GM18507 (cell line): ENCODE results near the gene SERPINA5.

Source experiments
- DNase-seq: peaks from one replicate; pipeline ENCODE4 v3.0.0; 2011; ENCODE audit warnings: low read depth; ENCODE audit not compliant: insufficient read length; ENCODE audit errors: extremely low spot score
- FAIRE-seq: peaks from 2 replicates; lab custom pipeline; 2011; peaks lifted over from hg19 to GRCh38; lab: Jason Lieb, UNC

Gene SERPINA5

GRCh38 chr14:94581127-94581999, at the start of gene SERPINA5:
Gene SERPINA5, plus strand, starts transcription at chr14:94581426. Its CDS starts 5,937 bp downstream, at chr14:94587363.
- no peak for DNase-seq
- FAIRE-seq = no peak

DNA sequence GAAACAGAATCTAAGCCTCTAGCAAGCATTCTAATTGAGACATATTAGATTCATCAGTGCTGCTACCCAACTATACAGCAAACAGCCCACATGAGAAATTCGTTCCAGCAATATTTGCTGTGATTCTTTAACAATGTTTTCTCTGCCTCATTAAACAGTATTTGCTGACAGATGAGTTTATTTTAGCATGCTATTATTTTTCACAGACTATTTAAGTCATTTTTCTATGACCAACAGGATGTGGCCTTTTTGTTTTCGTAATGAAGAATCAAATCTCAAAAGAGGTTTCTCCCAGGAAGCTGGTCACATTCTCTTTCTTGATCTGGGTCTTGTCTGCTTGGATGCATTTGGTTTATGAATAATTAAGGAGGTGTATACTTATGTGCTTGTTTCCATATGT, 48.8 kb upstream of the SERPINA5 start:
- no peak for DNase-seq
- peak; percentile 69 for FAIRE-seq

DNA sequence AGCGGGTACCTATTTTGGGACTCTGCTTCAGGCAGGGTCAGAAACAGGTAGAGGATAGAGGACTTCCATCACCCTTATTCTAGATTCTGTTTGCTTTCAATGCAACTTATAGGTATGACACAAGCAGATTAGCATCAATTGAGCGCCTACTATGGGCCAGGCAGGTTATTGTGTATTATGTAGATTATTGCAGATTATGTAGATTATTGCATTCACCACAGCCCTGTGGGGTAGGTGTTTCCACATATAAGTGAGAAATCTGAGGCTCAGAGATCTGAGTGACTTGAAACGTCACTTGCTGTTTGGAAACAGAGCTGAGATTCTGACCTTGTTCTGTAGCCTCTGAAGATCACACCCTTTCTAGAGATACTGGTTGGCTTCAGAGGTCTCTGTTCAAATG, 45.7 kb upstream of the SERPINA5 start:
- no peak for DNase-seq
- no peak for FAIRE-seq

DNA sequence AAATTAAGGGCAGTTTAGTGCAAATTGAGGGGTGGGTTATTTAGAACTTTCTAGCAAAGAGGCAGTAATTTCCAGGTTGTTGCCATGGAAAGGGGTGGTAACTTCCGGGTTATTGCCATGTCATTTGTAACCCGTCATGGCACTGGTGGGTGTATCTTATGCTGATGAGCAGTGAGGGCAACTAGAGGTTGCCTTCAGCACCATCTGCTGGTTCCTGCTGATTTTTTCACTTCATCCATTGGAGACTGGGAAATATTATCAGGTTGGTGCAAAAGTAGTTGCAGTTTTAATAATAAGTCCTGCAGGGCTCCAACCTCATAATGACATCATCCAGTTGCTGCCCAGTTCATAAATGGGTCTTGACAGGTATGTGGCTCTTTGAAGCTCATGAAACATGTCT, 44.4 kb upstream of the SERPINA5 start:
- peak; percentile 48 for FAIRE-seq

DNA sequence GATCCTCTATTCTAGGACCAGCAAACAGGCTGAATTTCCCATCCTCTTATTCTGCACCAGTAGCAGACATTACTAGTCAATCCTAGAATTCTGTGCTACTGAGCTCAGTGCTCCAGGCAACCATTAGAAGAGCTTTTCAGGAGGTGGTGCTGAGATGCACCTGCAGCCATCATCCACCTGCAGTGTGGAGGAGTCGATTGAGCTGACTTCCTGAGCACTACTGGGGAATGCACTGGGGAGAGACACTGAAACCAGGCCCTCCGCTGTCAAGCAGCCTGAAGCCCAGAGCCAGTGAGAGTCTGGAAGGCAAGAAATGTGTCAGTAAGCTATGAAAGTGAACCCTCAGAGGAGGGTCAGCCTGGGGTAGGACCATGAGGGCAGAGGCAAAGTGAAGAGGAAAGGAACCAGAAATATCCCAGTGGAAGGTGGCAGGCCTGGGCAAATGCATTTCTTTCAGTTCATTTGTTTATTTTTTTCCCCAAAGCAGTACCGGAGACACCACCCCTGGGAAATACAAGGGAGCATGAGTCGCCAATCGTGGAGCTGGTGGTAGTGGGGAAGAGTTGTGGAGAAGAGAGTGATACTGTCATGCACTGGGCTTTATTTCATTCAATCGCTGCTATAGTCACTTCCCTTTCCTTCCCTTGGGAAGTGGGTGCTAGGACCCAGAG, 43.0 kb upstream of the SERPINA5 start:
- FAIRE-seq = no peak

More for the DNA sequence above, 44.4 kb upstream of the SERPINA5 start:
- no peak for DNase-seq

GRCh38 chr14:94539181-94539580, 42.0 kb upstream of the SERPINA5 start:
- FAIRE-seq (no peak), DNase-seq (no peak)

More for the DNA sequence above, 43.0 kb upstream of the SERPINA5 start:
- no peak for DNase-seq

DNA sequence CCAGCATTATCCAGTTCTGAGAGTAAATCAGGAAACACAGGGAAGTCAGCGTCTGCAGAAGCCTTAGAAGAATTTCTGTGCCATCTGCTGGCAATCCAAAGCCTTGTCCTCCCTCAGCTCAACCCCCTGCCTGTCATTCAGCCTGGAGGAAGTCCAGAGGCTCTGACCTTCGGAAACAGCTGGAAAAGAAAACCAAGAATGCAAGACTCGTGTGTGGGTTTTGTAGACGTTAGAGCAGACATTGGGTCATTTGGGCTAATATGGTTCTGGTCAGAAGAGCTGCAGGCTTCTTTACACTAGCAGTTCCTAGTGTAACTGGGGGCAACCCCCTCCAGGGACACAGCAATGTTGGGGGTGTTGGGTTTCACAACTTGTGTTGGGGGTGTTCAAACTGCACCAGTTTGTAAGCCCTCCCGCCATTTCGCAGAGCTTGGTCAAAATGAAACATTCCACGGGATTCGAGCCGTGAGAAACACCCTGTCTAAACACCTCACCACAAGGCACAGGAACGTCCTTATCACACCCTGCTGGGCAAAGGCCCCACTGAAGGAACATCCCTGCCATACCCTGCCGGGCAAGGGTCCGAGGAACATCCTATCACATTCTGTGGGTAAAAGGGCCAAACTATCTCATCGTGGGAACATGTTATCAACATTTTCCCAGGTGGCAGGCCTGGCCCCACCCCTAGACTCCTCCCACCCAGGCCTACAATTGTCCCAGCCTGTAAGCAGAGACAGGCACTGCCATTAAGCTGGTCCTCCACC, 41.0 kb upstream of the SERPINA5 start:
- FAIRE-seq (no peak), DNase-seq (no peak)

DNA sequence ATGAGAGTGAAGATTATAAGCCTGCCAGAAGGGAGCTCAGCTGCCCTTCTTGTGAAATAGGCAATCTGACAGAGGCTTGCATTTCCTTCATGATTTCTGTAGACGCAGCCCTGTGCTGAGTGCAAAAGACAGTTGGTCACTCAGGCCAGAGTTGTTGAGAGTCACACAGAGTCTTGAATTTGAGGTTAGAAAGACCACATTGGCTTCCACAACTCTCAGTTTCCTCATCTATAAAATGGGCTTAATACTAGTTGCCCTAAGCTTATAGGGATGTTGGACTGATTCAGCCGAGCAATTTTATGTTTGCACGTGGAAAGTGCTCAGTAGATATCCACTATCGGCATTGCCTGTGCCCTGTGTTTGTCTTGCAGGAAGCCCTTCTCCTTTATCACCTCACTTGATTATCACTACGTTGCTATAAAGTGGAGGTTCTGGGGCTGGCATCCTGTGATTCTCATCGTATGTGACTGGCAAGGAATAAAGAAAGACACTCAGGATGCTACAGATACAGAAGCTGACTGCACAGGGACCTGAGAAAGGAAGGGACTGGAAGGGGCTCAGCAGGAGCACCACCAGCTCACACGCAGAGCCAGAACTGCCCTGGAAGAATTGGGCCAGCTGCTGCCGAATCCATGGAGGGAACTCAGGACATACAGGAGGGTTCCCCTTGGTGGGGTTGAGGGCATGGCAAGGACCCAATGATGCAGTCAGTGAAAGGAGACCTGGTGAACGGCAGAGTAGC, 39.8 kb upstream of the SERPINA5 start:
- DNase-seq = no peak
- FAIRE-seq = no peak

DNA sequence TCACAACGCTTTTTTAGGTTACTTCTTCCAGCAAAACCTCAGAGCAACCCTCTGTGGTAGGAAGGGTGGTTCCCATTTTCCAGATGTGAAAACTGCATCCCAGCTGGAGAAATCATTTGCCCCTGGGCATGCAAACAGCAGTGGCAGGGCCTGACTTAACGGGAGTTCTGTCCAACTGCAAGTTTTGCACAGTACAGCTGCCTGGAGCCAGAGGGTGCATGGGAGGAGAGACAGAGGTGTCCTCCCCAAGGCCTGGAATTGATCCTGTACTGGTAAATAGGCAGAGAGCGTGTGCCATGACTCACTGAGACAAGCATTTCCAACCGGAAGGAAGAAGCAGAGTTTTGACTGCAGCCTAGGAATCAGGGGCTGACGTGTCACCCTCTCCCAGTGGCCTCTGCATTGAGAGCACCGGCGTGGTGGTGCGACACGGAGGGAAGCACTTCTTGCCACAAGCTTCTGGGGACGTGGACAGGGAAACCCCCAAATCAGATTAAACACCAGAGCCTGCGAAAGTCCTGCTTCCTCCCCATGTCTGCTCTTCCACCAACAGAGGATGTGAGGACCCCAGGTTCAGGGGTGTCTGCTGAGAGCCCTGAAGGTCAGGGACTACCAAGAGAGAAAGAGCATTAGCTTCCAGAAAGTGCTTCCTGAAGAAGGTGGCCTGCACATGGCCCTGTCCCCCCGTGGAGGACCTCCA, 39.0 kb upstream of the SERPINA5 start:
- DNase-seq = no peak
- no peak for FAIRE-seq

- no peak for FAIRE-seq
- DNase-seq = no peak
Observed at GRCh38 chr14:94542811-94543440, 38.3 kb upstream of the SERPINA5 start.

- FAIRE-seq = no peak
- DNase-seq = no peak
Observed at GRCh38 chr14:94543449-94544124, 37.6 kb upstream of the SERPINA5 start.

GRCh38 chr14:94544726-94545125, 36.5 kb upstream of the SERPINA5 start:
- FAIRE-seq (no peak), DNase-seq (no peak)

DNA sequence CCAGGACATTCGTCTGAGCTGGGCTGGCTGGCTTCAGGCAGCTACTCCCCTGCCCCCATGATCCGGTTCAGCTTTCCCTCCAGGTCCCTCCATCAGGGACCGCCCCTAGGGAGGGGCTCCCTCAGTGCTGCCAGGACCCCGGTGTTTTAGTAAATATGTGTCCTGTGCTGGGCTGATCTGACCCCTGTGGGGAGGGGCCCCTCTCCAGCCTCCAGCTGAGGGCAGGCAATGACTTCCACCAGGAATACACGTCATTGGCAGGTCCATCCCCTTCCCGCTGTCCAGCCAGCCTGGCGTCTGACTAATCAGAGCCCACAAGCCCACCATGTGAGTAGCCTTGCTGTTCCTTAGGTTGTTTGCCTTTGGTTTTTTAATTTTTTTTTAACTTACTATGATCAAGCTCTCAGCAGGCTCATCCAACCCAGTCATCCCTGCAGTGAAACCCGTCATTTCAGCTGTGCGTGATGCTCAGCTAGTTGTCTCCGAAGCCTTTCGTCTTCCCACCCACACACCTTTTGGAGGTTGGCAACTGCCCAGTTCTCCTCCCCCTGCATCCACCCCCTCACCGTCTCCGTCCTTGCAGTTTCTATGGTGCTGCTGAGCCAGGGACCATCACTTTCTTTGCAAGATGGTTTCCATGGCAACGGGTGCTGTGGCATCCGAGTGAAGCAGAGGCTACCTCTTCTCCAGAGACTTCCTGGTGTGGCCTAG, 35.9 kb upstream of the SERPINA5 start:
- FAIRE-seq = no peak
- DNase-seq = no peak

GRCh38 chr14:94547151-94547680, 34.0 kb upstream of the SERPINA5 start:
- FAIRE-seq = no peak
- no peak for DNase-seq

GRCh38 chr14:94547726-94548125, 33.5 kb upstream of the SERPINA5 start:
- FAIRE-seq (no peak), DNase-seq (no peak)

DNA sequence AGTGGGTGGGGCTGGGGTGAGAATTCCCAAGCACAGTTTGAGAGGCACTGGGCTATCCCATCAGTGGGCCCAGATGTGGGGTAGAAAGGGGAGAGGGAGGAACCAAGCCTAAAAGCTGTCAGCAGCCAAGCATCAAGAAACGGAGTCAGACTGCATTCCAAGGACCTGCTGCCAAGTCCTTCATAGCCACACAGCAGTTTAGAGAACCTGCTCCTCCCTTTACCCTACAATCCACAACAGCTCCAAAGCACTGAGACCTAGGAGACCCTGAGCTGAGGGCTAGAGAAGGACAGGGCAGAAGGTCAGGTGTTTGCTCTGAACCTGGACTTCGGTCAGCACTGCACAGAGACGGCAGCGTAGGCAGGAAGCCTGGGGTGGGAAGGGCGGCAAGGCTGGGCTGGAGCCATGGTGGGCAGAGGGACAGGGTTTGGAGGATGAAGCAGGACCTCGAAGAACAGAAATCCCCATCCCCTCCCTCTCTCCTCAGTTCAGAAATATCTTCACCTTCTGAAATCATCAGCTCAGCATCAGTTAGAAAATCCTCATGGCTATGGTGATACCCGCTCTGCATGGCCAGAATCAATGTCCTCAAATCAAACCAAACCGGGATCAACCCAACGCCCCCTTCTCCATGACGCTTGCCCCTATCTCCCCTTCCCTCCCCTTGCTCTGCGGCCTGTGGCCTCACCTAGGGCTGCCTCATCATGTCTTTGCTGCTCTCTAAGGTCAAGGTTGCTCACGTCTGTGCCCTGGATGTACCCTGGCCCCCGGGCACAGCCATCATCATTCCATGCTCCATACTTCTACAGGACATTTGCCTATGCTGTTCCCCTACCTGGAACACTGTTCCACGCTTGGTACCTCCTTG, 32.9 kb upstream of the SERPINA5 start:
- no peak for FAIRE-seq
- no peak for DNase-seq
